Transverse colon (tissue), 4 donors: ENCODE results near the gene EEFSEC. TPM values are rescaled to one million over a fixed set of nuclear protein-coding genes. Genes with fewer than 3 reads are reported as not detected.

Source experiments
- DNase-seq: peaks from one replicate; pipeline ENCODE4 v3.0.0-alpha.2; 2019
- H3K27ac ChIP-seq, 4 donors: fragments of 200-600 bp; sonication (generic); 2 replicates each; pipeline ENCODE4 v1.5.1; 2016 to 2018; ENCODE audit warnings: inconsistent platforms in 4 of 4
- H3K27me3 ChIP-seq: fragments of 200-600 bp; sonication (generic); 2 replicates; pipeline ENCODE4 v1.5.1; 2017; ENCODE audit warnings: inconsistent platforms
- H3K36me3 ChIP-seq, 4 donors: fragments of 200-600 bp; sonication (generic); 2 replicates each; pipeline ENCODE4 v1.5.1; 2017 to 2019; ENCODE audit warnings: inconsistent platforms in 4 of 4
- H3K4me1 ChIP-seq, 4 donors: fragments of 200-600 bp; sonication (generic); 2 replicates each; pipeline ENCODE4 v1.5.1; 2017 to 2020; ENCODE audit warnings: inconsistent platforms in 4 of 4
- H3K4me3 ChIP-seq, 4 donors: fragments of 200-600 bp; sonication (generic); 1 replicate in 1 of 4; 2 replicates in 3 of 4; pipeline versions ENCODE4 v1.5.1 to v1.6.1; 2017 to 2019; ENCODE audit warnings: inconsistent platforms in 4 of 4
- H3K9me3 ChIP-seq, 2 donors: fragments of 200-600 bp; sonication (generic); 2 replicates each; pipeline ENCODE4 v1.5.1; 2017 to 2019; ENCODE audit warnings: inconsistent platforms in 2 of 2
- CTCF ChIP-seq, 5 experiments: fragments of 200-600 bp in 3 of 5; fragments of 450-650 bp in 2 of 5; sonication (generic) in 3 of 5; IDR thresholded peaks; 1 replicate in 2 of 5; 2 replicates in 3 of 5; pipeline ENCODE4 v1.5.1; 2016 to 2017; ENCODE audit warnings: antibody characterized with exemption in 5 of 5, inconsistent platforms in 3 of 5, mild to moderate bottlenecking in 2 of 5, moderate library complexity in 1 of 5
- EP300 ChIP-seq: sonication (generic); formaldehyde crosslinking; IDR thresholded peaks from one replicate; pipeline ENCODE4 v1.6.1; 2017; ENCODE audit warnings: antibody characterized with exemption, low read depth
- POLR2A ChIP-seq: fragments of 450-650 bp; IDR thresholded peaks from one replicate; pipeline ENCODE4 v1.6.1; 2016; ENCODE audit warnings: antibody characterized with exemption, mild to moderate bottlenecking, moderate library complexity
- POLR2AphosphoS5 ChIP-seq, 3 donors: sonication (generic); formaldehyde crosslinking; IDR thresholded peaks; one replicate each; pipeline ENCODE4 v1.6.1; 2016; ENCODE audit warnings: antibody characterized with exemption in 3 of 3
- WGBS, 2 donors: methylation state at CpG; one replicate each; pipeline ENCODE4 v1.1.5; 2018; ENCODE audit warnings: low coverage in 1 of 2; 5-methylcytosine and 5-hydroxymethylcytosine counted together
- in situ Hi-C, 4 donors: fragments of 200-750 bp; cut with MboI; loops; one replicate each; pipeline versions ENCODE4 v1.15.0 to v1.15.1; 2017; ENCODE audit warnings: low sequenced_read_pairs in 3 of 4, low pct_ligation_motif_present in 1 of 4, low pct_unique_long_range_greater_than_20kb in 1 of 4
- intact Hi-C: fragments of 100-400 bp; cut with DNase I; formaldehyde crosslinking; loops from one replicate; pipeline ENCODE4 v1.15.1; 2023; ENCODE audit warnings: low total_unique reads
- total RNA-seq, 4 donors: library from RNA; depleted of rRNA; stranded (reverse); fragments of >200 nt; gene quantifications; one replicate each; pipeline ENCODE4 v1.1.0, GENCODE V29; 2016

Gene EEFSEC
- total RNA-seq, 4 donors from 2014 or later = 10.3 to 16.8 (median 14.2) TPM

GRCh38 chr3:128312271-128312670 lies 159.0 kb downstream of the EEFSEC start:
- Histone ChIP-seq H3K4me1 (peaks cover 0 to 4% (median 0%) of the 10 kb centered on the region in 4 donors), H3K27ac (no peak overlapping the region), H3K36me3 (no peaks in the 10 kb centered on the region), H3K9me3 (no peaks in the 10 kb centered on the region), H3K27me3 (no peaks in the 10 kb centered on the region), H3K4me3 (no peak overlapping the region)
- WGBS, 2 donors = 98 to 100% methylated on average over 7 to 9 of the region's 10 CpGs
- TF ChIP-seq EP300 = no peak
- no peak for TF ChIP-seq POLR2A
- TF ChIP-seq CTCF (IDR thresholded peaks at IDR 0.05) = no peak
- no peak for TF ChIP-seq POLR2AphosphoS5 (IDR thresholded peaks at IDR 0.05)
- no peak for DNase-seq
- intact Hi-C loops = no loop called here
- in situ Hi-C loops = no loop called here

GRCh38 chr3:128313071-128313725 lies 159.9 kb downstream of the EEFSEC start:
- intact Hi-C loops (no loop called here), in situ Hi-C loops (no loop called here)
- peaks cover 0 to 4% (median 0%) of the 10 kb centered on the region in 4 donors for H3K4me1 ChIP-seq
- H3K9me3 ChIP-seq = no peaks in the 10 kb centered on the region
- H3K36me3 ChIP-seq = no peaks in the 10 kb centered on the region
- DNase-seq = no peak
- H3K4me3 ChIP-seq = no peak overlapping the region
- H3K27ac ChIP-seq = no peak overlapping the region
- H3K27me3 ChIP-seq = no peaks in the 10 kb centered on the region
- no peak for TF ChIP-seq POLR2A
- no peak for TF ChIP-seq CTCF (IDR thresholded peaks at IDR 0.05)
- no peak for TF ChIP-seq POLR2AphosphoS5 (IDR thresholded peaks at IDR 0.05)
- no peak for TF ChIP-seq EP300
- 100% methylated on average over 5 of the region's 5 CpGs; no CpG with 5 or more reads in 1 of the 2 donors for WGBS, 2 donors

- DNase-seq = no peak
- WGBS, 2 donors = 88% methylated on average over 2 of the region's 2 CpGs; no CpG with 5 or more reads in 1 of the 2 donors
- intact Hi-C loops = no loop called here
- no peaks in the 10 kb centered on the region for H3K27me3 ChIP-seq
- H3K36me3 ChIP-seq = no peaks in the 10 kb centered on the region
- no peaks in the 10 kb centered on the region for H3K9me3 ChIP-seq
- peaks cover 0 to 4% (median 0%) of the 10 kb centered on the region in 4 donors for H3K4me1 ChIP-seq
- no peak overlapping the region for H3K27ac ChIP-seq
- in situ Hi-C loops = no loop called here
- no peak for TF ChIP-seq CTCF (IDR thresholded peaks at IDR 0.05)
- H3K4me3 ChIP-seq = no peak overlapping the region
Measured at GRCh38 chr3:128313935-128314334, 160.7 kb downstream of the EEFSEC start.

GRCh38 chr3:128315313-128315712 lies 162.0 kb downstream of the EEFSEC start:
- intact Hi-C loops = no loop called here
- no peak for DNase-seq
- Histone ChIP-seq H3K36me3 (no peaks in the 10 kb centered on the region), H3K27ac (no peak overlapping the region), H3K4me3 (no peak overlapping the region), H3K9me3 (no peaks in the 10 kb centered on the region), H3K4me1 (peaks cover 0 to 4% (median 0%) of the 10 kb centered on the region in 4 donors), H3K27me3 (no peaks in the 10 kb centered on the region)
- TF ChIP-seq POLR2AphosphoS5 (IDR thresholded peaks at IDR 0.05) (no peak), CTCF (IDR thresholded peaks at IDR 0.05) (no peak), POLR2A (no peak), EP300 (no peak)
- in situ Hi-C loops = no loop called here
- 97% methylated on average over 2 of the region's 2 CpGs; no CpG with 5 or more reads in 1 of the 2 donors for WGBS, 2 donors
